Measurements from ENCODE around the gene GRB10.

The GRB10 gene

DNA sequence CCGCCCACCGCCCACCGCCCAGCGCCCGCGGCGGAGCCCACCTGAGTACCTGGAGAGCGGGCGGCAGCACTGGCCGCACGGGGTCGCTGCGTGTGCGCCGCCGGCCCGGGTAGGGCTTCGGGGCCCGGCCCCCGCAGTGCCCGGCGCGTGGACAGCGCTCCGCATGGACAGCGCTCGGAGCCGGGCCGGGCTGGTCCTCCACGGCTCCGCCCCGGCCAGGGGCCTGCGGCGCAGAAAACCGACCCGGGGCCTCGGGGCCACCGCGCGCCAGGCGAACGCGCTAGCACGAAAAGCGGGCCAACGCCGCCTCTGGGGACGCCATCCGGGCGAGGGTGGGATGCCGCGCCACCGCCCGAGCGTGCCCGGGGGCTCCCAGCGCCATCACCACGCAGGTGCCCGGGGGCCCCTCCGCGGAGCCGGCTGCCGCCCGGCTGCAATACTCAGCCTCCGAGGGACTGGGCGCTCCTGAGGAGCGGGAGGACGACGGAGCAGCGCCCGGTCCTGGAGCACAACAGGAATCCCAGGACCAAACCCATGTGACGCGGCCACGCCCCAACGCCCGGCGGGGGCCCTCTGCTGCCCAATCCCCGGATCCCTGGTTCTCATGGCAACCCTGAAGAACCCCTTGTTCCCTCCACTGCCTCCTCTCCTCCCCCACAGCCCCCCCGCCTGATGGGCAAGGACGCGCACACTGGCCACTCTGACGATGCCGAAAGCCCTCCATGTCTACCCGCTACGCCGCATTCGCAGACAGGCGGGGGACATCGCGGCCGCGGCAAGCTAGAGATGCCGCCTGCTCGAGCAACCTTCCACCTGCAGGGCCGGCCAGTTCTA is at the start of gene GRB10:
TSS of gene GRB10 (minus strand) at position 522 of the 834 bp plus-strand sequence. CDS start 50,574 bp downstream, outside the sequence.
- no peak for DNase-seq

DNA sequence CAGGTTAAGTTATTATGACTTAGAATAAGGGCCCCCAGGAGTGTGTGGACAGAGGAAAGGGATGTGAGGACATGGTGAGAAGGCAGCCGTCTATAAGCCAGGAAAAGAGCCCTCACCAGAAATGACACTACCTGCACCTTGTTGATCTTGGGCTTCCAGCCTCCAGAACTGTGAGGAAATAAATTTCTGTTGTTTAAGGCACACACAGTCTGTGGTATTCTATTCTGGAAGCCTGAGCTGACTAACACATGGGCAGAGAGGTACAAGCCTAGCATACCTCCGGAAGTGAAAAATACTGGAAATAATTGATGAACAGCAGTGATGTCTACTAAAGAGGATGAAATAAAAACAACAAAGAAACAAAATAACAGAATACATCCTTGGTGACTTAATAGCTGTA is 46.1 kb upstream of the GRB10 start:
- no peak for DNase-seq

DNA sequence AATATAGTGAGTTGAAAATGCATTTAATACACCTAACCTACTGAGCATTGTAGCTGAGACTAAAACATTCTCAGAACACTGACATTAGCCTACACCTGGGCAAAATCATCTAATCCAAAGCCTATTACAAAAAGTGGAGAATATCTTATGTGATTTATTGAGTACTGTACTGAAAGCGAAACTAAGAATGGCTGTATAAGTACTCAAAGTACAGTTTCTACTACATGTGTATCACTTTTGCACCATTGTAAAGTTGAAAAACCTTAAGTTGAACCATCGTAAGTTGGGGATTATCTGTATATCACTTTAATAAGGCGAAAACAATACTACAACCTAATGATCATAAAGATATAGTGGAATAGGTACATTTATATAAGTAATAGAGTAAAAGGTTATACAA is 45.4 kb upstream of the GRB10 start:
- no peak for DNase-seq

DNA sequence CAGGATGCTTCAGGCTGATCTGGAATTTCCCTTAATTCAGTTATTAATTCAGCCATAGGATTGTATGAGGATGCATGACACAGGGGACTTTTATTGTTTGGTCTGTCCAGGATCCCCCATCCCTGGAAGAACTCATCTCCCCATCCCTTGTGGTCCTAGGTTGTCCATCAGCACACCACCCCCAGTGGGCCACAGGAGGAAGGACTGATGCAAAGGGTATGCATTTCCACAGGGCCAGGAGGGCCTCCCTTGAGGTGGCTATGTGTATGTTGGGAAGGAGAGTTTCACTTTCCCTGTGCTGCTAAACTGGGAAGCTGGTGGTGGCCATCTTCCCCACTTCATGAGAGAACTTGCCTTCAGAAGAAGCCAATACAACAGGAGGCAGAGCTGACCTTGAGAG is 44.6 kb upstream of the GRB10 start:
- DNase-seq = no peak

DNA sequence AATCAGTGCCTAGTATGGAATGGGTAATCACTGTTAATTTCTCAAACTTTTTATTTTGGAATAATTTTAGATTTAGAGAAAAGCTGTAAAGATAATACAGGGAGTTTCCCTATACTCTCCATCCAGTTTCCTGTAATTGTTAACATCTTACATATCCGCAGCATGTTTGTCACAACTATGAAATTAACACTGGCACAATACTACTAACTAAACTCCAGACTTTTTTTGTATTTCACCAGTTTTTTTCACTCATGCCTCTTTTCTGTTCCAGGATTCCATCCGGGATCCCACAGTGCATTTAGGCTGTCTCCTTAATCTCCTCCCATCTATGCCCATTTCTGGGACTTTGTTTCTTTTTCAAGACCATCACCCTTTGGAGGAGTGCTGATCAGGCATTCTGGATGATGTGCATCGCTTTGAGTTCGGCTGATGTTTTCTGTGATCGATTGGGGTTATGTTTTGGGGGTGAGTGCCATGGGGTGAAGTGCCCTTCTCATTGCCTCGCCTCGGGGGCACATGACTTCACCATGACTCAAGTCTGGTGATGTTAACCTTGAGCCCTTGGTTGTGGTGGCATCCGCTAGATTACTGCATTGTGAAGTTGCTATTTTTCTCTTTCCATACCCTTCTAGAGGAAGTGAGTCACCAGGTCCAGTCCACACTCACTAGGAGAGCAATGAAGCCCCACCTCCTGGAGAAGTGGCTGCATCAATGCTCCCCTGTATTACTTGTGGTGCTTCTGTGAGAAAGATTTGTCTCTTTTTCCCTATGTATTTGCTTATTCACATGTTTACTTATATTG is 43.9 kb upstream of the GRB10 start:
- peak; percentile 84 for DNase-seq

DNA sequence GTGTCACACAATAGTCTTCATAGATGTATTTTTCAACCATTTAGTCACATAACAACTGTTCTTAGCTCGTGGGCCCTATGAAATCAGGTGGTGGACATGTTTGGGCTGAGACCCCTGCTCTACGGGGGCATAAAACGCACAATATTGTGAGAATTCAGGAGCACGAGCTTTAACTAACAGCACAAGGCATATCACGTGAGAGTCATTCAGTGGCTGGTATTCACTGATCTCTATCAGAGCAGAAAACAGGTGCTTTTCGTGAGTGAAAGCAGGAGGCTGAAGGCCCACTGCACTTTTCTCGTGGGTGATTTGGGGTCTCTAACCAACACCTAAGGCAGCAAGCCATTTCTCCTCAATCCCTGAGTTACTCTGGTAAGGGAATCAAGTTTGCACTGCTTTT is 42.8 kb upstream of the GRB10 start:
- no peak for DNase-seq

DNA sequence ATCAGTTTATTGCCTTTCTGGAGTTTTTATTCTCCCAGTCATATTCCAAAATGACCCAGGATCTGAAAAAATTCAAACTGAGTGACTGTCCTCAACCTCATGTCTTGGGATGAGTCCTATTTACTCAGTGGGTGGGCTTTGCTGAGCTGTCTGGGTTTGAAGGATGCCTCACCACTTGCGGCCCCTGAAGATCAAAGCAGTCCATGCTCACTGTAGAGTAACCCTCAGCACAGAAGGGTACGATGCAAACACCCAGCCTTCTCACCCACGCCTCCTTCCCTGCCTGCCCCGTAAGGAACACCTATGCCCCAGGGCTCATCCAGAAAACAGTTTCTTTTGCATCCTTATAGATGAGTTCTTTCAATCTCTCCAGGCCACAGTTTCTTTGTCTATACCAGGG is 42.2 kb upstream of the GRB10 start:
- no peak for DNase-seq

DNA sequence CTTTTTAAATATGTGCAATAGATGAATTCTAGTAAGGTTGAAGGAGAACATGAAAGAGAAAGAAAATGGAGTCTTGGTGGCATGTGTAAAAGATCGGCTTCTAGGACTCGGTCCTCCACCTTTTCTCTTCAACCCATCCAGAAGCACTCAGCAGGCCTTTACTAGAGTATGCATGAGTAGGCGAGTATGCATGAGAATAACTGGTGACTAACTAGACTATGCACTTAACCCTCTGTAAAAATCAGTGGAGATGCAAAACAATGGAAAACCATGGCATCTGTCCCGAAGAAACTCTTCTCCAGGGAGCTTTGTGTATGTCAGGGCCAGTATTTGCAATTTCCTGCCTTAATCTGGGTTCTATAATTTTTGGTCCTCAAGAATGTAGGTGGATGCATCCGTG is 40.0 kb upstream of the GRB10 start:
- no peak for DNase-seq

DNA sequence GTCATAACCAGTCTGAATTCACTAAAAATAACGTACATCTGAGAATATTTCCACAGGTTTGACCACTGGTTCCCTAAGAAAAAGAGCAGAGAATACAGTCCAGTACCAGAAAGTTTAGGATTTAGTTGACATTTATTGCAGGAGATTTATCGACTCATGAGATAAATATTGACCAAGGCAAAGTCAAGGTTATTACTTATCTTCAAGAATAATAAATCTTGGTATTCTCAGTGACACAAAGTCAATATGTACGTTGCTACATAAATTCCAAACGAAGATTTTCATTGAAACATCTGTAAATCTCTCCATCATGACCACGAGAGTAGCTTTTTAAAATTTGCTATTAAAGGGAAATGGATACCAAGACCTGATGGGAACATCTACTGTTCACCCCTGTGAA is 39.4 kb upstream of the GRB10 start:
- DNase-seq = no peak

DNA sequence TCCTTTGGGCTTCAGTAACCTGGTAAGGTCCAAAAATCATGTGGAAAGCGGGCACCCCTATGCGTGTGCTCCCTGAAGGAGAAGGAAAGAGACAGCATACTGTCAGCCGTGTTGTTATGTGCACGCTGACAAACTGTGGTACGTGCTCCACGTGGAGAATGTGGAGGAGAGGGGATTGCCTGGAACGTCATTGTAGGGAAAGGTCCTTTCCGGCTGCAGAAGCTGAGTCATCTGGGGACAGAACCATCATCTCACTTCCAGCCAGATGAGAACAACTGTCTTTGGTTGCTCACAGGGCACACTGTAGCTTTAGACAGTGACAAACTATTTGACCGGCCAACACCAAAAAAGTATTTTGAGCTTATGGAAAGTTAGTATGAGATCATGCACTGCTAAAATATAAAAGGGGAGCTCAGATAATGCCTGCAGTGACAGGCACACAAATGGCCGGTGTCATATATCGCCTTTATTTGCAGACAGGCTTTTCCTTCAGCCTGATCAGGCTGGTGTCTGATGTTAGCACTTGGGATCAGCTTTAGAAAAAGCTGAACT is 38.8 kb upstream of the GRB10 start:
- no peak for DNase-seq

DNA sequence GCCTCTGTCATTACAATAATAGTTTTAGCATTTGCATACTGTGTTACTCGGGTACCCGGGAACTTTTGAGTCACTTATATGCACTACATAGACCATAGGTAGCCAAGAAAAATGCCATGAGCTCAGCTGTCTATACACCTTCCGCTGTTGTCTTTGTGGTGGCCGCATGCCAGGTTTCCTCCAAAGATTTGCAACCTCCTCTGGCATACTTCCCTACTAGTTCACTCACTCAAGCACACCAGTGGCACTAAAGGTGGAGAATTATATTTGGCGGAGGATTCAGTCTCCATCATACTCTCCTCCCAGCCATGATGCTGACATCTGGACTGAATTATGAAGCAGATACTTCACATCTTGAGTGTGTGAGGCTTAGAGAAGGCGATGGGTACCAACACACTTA is 35.6 kb upstream of the GRB10 start:
- DNase-seq = no peak

DNA sequence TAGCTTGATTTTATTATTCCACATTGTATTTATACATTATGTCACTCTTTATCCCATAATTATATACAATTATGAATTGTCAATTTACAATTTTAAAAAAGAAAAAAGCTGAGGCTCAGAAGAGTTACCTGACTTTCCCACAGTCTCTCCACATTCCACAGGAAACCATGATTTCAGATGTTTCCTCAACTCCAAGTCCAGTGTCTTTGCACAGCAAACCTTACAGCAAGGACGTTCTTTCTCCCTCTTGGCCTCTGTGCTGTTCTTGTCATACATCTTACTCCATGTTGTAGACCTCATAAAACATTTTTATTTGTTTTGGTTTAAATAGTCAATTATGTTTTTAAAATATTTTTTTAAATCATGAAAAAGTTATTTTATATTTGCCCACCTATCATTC is 34.9 kb upstream of the GRB10 start:
- DNase-seq = no peak

DNA sequence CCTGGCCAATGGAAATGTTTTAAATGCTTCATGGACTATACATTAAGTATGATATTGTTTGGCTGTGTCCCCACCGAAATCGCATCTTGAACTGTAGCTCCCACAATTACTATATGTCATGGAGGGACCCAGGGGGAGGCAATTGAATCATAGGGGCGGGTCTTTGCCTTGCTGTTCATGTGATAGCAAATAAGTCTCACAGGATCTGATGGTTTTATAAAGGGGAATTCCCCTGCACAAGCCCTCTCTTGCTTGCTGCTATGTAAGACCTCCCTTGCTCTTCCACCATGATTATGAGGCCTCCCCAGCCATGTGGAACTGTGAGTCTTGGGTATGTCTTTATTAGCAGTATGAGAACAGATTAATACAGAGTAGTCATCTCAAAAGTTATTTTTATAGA is 32.4 kb upstream of the GRB10 start:
- DNase-seq = no peak

DNA sequence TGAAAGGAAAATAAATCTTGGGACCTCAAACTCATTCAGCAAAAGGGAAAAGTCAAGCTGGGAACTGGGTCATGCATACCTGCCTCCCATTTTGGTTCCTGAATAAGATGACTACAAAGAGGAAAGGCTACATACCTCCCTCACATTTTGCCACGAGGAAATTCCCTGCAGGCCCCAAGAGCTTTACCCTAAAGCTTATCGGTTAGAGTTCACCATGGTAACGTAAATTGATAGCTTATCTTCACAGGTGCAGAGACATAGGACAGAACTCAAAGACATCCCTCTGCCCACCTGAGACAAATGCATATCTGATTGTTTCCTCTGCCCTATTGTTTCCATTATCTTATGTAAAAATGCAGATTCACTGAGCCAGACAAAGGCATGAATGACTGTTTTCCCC is 31.5 kb upstream of the GRB10 start:
- no peak for DNase-seq

DNA sequence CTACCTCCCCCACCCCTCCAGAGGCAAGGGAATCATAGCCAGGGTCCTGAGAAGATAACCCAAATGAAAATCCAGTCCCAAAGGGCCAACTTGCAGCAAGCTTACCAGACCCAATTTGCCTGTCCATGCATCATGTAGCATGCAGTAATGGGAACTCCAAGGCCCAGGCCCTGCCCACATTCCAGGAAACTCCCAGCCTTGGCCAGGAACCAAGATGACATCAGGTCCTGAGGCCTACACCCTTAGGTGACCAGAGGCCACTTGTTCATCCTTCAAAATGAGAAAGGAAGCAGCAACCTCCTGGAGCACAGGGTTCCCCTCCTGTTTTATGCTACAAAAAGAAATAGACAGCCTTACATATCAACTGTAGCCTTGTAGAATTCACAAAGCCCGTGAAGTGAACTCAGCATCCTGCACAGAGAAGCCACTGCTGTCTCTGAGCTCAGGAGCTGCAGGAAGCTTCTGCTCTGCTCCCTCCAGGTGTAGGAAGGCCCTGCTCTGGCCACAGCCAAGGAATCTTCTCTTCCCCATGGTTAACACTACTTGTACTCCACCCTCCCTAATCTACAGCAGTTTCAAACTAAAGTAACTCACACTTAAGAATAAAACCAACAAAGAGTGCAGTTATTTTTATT is 30.3 kb upstream of the GRB10 start:
- DNase-seq = no peak

DNA sequence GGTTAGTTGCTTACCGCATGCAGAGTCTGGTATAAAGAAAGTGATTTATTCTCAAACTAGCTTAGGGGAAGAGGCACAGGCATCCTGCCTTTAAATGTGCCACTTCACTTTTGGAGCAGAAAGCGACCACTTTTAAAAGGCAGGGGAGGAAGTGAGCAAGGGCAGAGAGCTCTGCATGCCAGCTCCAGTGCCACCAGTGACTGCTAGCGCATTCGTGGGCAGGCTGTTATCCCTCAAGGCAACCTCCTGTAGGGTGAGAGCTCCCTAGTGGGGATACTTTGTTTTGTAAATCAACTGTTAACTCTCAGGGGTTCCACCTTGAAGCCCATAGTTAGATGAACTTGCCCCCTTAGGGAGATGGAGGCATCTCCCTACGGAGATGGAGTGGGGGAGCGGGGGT is 29.4 kb upstream of the GRB10 start:
- no peak for DNase-seq

DNA sequence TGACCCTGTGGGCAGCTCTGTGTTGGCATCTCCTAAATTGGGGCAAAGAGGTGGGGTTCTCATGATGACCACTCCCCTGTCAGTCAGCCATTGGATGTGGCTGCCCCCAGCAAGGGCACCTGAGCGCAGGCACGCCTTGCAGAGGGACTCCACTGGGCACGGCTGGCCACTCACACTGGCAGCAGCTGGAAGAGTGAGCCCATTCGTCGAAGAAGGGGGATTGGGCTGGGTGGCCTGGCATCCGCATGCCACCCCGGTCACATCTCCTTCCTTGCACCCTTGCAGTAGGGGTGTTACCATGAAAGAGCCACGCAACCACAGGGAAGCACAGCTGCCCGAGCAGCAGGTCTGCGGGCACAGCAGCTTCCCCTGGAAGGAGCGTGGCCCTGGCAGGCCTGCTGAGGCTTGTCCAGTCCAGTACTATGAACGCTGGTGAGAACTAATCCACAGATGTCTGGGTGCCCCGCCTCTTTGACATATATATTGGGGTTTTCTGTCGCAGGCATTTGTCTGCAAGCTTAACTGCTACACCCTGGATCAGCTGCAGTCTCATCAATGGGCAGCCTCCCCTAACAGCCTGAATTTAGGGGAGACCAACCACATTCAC is 25.7 kb upstream of the GRB10 start:
- DNase-seq = no peak

DNA sequence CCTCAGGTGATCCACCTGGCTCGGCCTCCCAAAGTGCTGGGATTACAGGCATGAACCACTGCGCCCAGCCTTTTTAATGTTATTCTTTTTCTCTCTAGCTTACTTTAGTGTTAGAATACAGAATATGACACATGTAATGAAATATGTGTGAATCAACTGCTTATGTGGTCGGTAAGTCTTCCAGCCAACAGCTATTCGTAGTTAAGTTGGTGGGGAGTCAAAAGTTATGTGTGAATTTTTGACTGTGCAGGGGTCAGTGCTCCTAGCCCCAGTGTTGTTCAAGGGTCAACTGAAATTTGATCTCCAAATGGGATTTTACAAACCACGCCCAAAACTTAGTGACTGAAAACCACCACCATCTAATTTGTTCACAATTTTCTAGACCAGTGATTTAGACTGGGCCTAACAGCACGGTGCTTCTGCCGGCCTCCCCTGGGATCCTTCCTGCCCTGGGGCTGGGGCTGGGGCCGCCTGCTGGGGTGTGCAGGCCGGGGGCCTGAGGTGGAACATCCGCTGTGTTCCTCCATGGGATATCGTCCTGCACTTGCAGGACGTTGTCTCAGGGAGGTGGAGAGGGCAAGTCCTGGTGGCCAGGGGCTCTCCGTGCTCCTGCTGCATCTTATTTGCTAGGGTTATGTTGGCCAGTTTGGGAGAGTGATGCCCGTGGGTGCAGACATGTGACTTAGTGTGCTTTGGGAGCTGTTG is 24.5 kb upstream of the GRB10 start:
- DNase-seq = no peak

DNA sequence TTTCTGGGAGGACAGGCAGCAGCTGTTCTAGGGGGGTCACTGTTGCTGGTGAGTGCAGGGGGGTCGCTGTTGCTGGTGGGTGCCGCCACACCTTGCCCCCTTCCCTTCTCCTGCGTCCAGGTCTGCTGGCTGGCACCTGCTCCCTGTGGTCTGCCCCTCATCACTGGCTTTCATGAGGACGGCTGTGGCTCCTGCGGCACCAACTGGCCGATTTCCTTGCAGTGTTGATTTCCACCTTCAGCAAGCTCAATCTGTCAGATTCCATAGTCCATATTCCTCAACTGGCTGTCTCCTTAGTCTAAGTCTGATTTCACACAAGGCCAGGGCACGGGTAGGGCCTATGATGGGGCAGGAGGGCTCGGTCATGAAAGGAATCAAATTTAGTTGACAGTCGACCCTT is 23.4 kb upstream of the GRB10 start:
- no peak for DNase-seq

DNA sequence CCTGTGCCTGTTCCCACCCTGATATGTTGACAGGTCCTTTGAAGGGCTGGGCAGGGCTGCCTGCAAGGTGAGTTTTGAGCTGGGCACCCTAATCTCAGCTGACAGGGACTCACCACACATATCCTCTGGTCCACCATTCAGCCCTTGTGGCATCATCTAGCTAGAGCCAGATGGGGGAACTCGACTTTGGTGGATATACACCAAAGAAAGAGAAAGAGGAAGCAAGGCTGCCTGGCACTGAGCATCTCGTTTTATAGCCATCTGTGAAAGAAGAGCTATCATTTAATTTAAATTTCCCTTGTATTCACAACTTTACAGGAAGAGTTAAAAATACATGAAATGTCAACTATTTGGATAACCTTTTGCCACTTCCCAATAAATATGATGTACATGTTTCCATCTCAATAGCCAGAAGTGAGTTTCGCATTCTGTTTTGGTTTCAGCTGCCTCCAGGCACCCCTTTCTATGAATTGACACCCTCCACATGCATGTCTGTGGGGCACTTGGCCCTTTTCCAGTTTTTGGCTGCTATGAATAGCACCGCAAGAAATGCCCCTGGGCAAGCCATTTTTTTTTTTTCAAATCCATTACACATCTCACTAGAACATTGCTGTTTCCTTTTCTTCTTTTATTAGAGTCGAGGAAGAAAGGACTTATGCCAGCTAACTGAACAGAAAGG is 22.9 kb upstream of the GRB10 start:
- no peak for DNase-seq

DNA sequence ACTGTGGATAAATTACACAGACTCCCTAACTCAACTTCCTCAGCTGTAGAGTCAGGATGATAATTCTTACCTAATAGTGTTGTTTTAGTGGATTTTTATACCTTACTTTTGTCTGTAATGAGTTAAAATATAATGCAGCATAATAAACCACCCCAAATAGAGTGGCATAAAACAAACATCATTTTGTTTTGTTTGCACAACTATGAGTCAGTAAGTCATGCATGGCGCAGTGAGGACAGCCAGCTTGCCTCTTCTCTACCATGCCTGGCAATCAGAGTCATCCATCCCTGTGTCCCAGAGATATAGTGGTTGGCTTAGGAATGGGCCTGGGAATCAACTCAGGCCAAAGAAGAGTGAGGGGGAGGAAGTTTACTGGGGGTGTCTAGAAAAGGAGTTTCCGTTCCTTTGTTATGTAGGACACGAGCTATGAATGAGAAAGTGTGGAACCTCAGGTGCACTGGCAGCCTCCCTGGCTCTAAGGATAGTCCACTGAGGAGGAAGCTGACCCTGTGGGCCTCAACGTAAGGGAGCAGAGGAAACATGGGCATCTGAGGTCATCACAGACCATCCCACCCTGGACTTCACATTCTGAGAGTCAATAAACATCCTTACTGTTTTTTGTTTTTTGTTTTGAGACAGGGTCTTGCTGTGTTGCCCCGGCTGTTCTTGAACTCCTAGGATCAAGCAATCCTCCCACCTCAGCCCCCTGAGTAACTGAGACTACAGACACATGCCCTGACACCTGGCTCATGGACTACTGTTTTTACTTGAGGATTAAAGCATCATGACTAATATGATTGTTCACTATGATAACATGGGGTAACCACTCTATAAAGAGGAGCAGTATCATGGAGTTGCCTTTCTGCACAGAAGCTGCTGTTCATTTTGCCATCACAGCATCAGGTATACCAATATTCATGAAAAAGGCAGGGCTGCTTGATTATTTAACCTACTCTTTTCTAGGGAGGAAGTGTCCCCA is 21.0 kb upstream of the GRB10 start:
- DNase-seq = no peak

Data from activated CD4-positive, alpha-beta T cell treated with anti-CD3 and anti-CD28 coated beads, Interleukin-10, Interleukin-2, amounts not matched to agents 100 ng/mL and 50 ng/mL, durations not matched to agents 16 hours and 8 hours (primary cell).